ENCODE results near the gene HDC.

Gene HDC

GRCh38 chr15:50241684-50242450, 23.7 kb downstream of the HDC start:
- no peak for DNase-seq (ENCODE audit: low spot score)
- TF ChIP-seq CTCF (IDR thresholded peaks at IDR 0.05; ENCODE audit: extremely low read depth, insufficient read depth, missing control alignments) = peak; percentile 13
- in situ Hi-C loops (cut with MboI; ENCODE audit: low pct_unique_long_range_greater_than_20kb, low sequenced_read_pairs, unreplicated experiment) = no loop called here

- TF ChIP-seq CTCF (IDR thresholded peaks at IDR 0.05; ENCODE audit: extremely low read depth, insufficient read depth, missing control alignments) = no peak
- in situ Hi-C loops (cut with MboI; ENCODE audit: low pct_unique_long_range_greater_than_20kb, low sequenced_read_pairs, unreplicated experiment) = no loop called here
- no peak for DNase-seq (ENCODE audit: low spot score)
These were observed 27.3 kb downstream of the HDC start for GRCh38 chr15:50238255-50238654.

GRCh38 chr15:50236433-50236832, 29.1 kb downstream of the HDC start:
- TF ChIP-seq CTCF (IDR thresholded peaks at IDR 0.05; ENCODE audit: extremely low read depth, insufficient read depth, missing control alignments) = no peak
- in situ Hi-C loops (cut with MboI; ENCODE audit: low pct_unique_long_range_greater_than_20kb, low sequenced_read_pairs, unreplicated experiment) = no loop called here
- DNase-seq (ENCODE audit: low spot score) = no peak

GRCh38 chr15:50235794-50236193, 29.7 kb downstream of the HDC start:
- TF ChIP-seq CTCF (IDR thresholded peaks at IDR 0.05; ENCODE audit: extremely low read depth, insufficient read depth, missing control alignments) = no peak
- in situ Hi-C loops (cut with MboI; ENCODE audit: low pct_unique_long_range_greater_than_20kb, low sequenced_read_pairs, unreplicated experiment) = no loop called here
- no peak for DNase-seq (ENCODE audit: low spot score)

GRCh38 chr15:50234764-50235163, 30.8 kb downstream of the HDC start:
- in situ Hi-C loops (cut with MboI; ENCODE audit: low pct_unique_long_range_greater_than_20kb, low sequenced_read_pairs, unreplicated experiment) = no loop called here
- no peak for DNase-seq (ENCODE audit: low spot score)
- TF ChIP-seq CTCF (IDR thresholded peaks at IDR 0.05; ENCODE audit: extremely low read depth, insufficient read depth, missing control alignments) = no peak

GRCh38 chr15:50233192-50233736, 32.3 kb downstream of the HDC start:
- in situ Hi-C loops (cut with MboI; ENCODE audit: low pct_unique_long_range_greater_than_20kb, low sequenced_read_pairs, unreplicated experiment) = no loop called here
- TF ChIP-seq CTCF (IDR thresholded peaks at IDR 0.05; ENCODE audit: extremely low read depth, insufficient read depth, missing control alignments) = no peak
- DNase-seq (ENCODE audit: low spot score) = no peak
